Measurements from ENCODE around the gene PIGBOS1. TPM values are rescaled to one million over a fixed set of nuclear protein-coding genes. Genes with fewer than 3 reads are reported as not detected.

PIGBOS1 gene, protein sequence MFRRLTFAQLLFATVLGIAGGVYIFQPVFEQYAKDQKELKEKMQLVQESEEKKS
- polyA plus RNA-seq, result 10 to 100 TPM in 2 of 3 donors, 1 to 10 TPM in 1; 9.7 to 22.2 (median 21.6) TPM

GRCh38 chr15:55318588-55319494 lies at the start of gene PIGBOS1, which contains the start of gene PIGB:
PIGBOS1 (minus strand) TSS chr15:55319123; CDS start chr15:55317792, 1,331 bp downstream.
PIGB (plus strand) TSS chr15:55319222; CDS start chr15:55319251, 29 bp downstream.
- peak within 1 kb of the TSS; percentile 88 for H3K27ac ChIP-seq (ENCODE audit: low read depth, low read length)
- WGBS, 3 donors, result 0 to 1% (median 1%) methylated on average over 49 of the region's 49 CpGs

- no peak overlapping the region for H3K27ac ChIP-seq (ENCODE audit: low read depth, low read length)
- 58 to 91% (median 67%) methylated on average over 1 of the region's 1 CpG for WGBS, 3 donors
These were observed 48.1 kb upstream of the PIGBOS1 start for GRCh38 chr15:55366981-55367380.

DNA sequence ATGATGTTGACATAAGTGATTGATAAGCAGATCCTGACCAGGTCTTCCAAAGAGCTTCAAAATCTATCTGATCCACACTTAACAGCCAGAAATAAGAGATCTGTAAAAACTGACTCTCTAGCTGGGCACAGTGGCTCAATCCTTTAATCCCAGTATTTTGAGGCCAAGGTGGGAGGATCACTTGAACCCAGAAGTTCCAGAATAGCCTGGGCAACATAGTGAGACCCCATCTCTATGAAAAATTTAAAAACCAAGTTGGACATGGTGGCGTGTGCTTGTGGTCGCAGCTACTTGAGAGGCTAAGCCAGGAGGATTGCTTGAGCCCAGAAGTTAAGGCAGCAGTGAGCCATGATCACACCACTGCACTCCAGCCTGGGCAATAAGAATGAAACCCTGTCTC lies 43.7 kb upstream of the PIGBOS1 start:
- WGBS, 3 donors, result 96 to 98% (median 98%) methylated on average over 2 of the region's 2 CpGs

GRCh38 chr15:55361048-55361447 lies 42.1 kb upstream of the PIGBOS1 start:
- H3K27ac ChIP-seq (ENCODE audit: low read depth, low read length), result no peak overlapping the region
- WGBS, 3 donors, result 85 to 93% (median 86%) methylated on average over 10 of the region's 10 CpGs

More for the DNA sequence above, 43.7 kb upstream of the PIGBOS1 start:
- no peak overlapping the region for H3K27ac ChIP-seq (ENCODE audit: low read depth, low read length)

GRCh38 chr15:55360256-55360655 lies 41.3 kb upstream of the PIGBOS1 start:
- H3K27ac ChIP-seq (ENCODE audit: low read depth, low read length), result no peak overlapping the region
- 48 to 83% (median 58%) methylated on average over 6 of the region's 6 CpGs for WGBS, 3 donors

DNA sequence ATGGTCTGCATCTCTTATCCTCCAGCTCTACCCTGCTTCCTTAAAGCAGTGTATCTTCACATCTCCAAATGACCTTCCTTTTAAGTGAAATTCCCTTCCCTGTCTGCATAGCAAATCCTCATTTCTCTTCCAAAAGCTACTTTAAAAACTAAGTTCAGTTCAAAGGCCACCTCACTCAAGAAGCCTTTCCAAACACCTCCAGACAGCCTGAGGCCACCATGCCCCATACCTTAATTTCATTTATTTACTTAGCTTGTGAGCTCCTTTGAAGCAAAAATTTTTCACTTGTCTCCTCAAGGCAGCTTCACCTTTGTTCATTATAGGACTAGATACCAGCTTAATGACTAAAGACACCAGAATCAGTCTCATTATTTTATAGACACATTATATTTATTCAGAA lies 39.5 kb upstream of the PIGBOS1 start:
- no peak overlapping the region for H3K27ac ChIP-seq (ENCODE audit: low read depth, low read length)

- WGBS, 3 donors, result 92 to 98% (median 95%) methylated on average over 2 of the region's 2 CpGs
- no peak overlapping the region for H3K27ac ChIP-seq (ENCODE audit: low read depth, low read length)
These were observed 38.9 kb upstream of the PIGBOS1 start for GRCh38 chr15:55357774-55358173.

GRCh38 chr15:55356985-55357585 lies 38.2 kb upstream of the PIGBOS1 start:
- no peak overlapping the region for H3K27ac ChIP-seq (ENCODE audit: low read depth, low read length)
- WGBS, 3 donors, result 96 to 100% (median 97%) methylated on average over 5 of the region's 5 CpGs

DNA sequence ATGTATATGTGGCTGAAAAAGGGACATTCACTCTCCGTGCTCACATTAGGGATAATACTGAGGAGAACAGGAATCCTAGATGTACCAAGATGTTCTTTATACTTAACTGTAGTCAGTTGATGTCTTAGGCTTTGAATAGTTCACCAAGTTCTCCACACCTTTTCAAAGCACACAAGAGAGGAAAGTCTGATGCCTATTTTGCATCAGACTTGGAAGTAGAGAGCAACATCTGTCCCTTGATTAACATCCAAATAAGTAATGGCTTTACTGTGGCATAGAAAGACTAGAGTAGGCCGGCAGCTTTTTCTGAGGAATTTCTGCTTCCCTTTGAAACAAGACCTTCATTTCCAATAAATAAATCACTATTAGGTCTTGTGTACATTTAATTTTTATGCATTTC lies 34.1 kb upstream of the PIGBOS1 start:
- 84 to 93% (median 90%) methylated on average over 2 of the region's 2 CpGs for WGBS, 3 donors

DNA sequence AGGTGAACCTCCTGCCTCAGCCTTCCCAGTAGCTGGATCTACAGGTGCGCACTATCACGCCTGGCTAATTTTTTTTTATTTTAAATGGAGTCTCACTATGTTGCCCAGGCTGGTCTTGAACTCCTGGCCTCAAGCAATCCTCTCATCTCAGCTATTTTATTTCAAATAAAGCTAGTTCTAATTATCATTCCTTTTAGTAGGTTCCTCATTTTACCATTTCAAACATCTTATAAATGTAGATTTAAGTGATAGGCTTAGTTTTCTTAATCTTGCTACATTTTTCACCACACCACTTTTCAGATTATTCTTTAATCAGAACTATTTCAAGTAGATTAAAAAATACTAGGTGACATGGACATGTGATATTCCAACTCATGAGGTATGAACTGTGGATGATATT lies 30.4 kb upstream of the PIGBOS1 start:
- no peak overlapping the region for H3K27ac ChIP-seq (ENCODE audit: low read depth, low read length)
- WGBS, 3 donors, result 98 to 100% (median 100%) methylated on average over 2 of the region's 2 CpGs

More for the DNA sequence above, 34.1 kb upstream of the PIGBOS1 start:
- H3K27ac ChIP-seq (ENCODE audit: low read depth, low read length), result no peak overlapping the region

GRCh38 chr15:55348281-55348778 lies 29.4 kb upstream of the PIGBOS1 start:
- H3K27ac ChIP-seq (ENCODE audit: low read depth, low read length), result no peak overlapping the region
- 64 to 82% (median 77%) methylated on average over 4 of the region's 4 CpGs for WGBS, 3 donors

GRCh38 chr15:55344206-55344605 lies 25.3 kb upstream of the PIGBOS1 start:
- WGBS, 3 donors, result 75 to 91% (median 85%) methylated on average over 2 of the region's 2 CpGs
- no peak overlapping the region for H3K27ac ChIP-seq (ENCODE audit: low read depth, low read length)

DNA sequence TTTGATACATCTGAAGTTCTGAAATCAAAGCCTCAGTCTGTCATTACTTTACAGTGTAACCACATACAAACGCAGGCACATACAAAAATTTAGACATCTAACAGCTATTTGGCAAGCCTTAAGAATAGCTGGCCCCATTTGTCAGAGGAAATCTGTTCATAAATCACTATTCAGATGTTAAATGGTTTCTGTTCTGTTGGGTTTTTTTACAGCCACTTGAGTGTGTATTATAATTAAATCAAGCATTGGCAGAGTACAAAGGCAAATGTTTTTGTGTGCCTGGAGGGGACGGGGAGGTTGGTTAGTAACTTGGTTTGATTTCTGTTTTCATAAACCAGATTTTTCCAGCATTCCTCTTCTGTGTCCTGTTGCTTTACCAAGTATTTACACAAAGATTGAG lies 24.2 kb upstream of the PIGBOS1 start:
- H3K27ac ChIP-seq (ENCODE audit: low read depth, low read length), result no peak overlapping the region
- 52 to 68% (median 58%) methylated on average over 2 of the region's 2 CpGs for WGBS, 3 donors

DNA sequence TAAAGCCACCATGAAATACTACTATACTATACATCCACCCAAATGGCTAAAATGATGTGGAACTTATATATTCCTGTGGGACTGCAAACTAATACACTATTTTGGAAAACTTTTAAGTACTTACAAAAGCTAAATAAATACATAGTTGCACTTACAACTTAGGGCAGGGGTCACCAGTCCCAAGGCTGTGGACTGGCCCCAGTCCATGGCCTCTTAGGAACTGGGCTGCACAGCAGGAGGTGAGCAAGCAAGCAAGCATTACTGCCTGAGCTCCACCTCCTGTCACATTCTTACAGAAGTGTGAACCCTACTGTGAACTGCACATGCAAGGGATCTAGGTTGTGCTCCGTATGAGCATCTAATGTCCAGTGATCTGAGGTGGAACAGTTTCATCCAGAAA lies 18.2 kb upstream of the PIGBOS1 start:
- H3K27ac ChIP-seq (ENCODE audit: low read depth, low read length), result no peak overlapping the region
- WGBS, 3 donors, result 83 to 96% (median 92%) methylated on average over 1 of the region's 1 CpG

GRCh38 chr15:55334997-55335396 lies 16.1 kb upstream of the PIGBOS1 start:
- 86 to 98% (median 97%) methylated on average over 1 of the region's 1 CpG for WGBS, 3 donors
- no peak overlapping the region for H3K27ac ChIP-seq (ENCODE audit: low read depth, low read length)

GRCh38 chr15:55334371-55334770 lies 15.4 kb upstream of the PIGBOS1 start:
- no peak overlapping the region for H3K27ac ChIP-seq (ENCODE audit: low read depth, low read length)
- 87 to 97% (median 94%) methylated on average over 5 of the region's 5 CpGs for WGBS, 3 donors

- H3K27ac ChIP-seq (ENCODE audit: low read depth, low read length), result no peak overlapping the region
- WGBS, 3 donors, result 64 to 83% (median 68%) methylated on average over 1 of the region's 1 CpG
These were observed 8.5 kb upstream of the PIGBOS1 start for GRCh38 chr15:55327387-55327786.

DNA sequence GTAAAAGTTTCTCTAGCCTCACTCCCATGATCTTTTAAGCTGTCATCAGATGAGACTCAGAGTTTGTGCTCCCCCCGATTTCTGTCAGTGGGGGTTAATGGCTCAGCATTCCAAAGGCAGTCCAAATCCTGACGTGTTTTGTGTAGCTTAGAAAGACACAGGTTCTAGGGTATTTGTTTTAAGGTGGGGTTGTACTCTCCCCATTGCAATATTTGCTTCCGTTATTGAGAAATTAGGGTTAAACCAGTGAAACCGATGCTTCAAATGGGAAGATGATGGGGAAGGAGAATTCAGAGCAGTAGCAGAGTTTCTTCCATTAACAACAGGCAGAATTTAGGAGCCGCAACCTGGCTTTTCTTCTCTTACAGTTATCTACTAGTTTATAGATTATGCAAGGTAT lies 3.5 kb upstream of the PIGBOS1 start:
- WGBS, 3 donors, result 65 to 86% (median 76%) methylated on average over 5 of the region's 5 CpGs
- no peak overlapping the region for H3K27ac ChIP-seq (ENCODE audit: low read depth, low read length)

DNA sequence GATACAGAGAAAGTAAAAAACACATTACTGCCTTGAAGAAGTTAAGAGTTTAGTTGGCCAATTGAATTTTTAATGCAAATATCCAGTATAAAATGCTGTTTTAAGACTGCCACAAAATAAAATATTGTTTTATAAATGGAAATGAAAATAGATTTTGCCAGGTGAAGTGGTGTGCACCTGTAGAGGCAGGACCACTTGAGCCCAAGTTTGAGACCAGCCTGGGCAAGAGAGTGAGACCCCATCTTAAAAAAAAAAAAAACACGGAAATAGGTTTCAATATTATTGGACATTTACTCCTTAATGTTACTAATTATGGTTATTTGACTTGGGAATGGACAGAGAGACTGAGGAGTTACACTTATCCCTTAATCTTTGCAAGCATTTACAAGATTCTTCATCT lies 2.0 kb upstream of the PIGBOS1 start:
- H3K27ac ChIP-seq (ENCODE audit: low read depth, low read length), result no peak overlapping the region
- WGBS, 3 donors, result 64 to 90% (median 86%) methylated on average over 1 of the region's 1 CpG

Measured in adipose tissue (tissue), 3 donors.